IgD-negative memory B cell (primary cell): ENCODE data around the gene SARS2. TPM values are rescaled to one million over a fixed set of nuclear protein-coding genes. Genes with fewer than 3 reads are reported as not detected.
A peak's percentile ranks its signal among the peaks of the same experiment; 100 is the strongest.
"Not testable (repeated sequence)": the region's sequence is repeated elsewhere in the genome, so short reads cannot be mapped to it uniquely, and the experiment has no call there.

ENCODE experiments used
- H3K27ac Mint-ChIP-seq, 3 donors: one replicate each; pipeline ENCODE4 v1.8.0; 2020 to 2022; ENCODE audit warnings: mild to moderate bottlenecking in 3 of 3, mixed read lengths in 3 of 3, moderate library complexity in 1 of 3
- H3K27me3 Mint-ChIP-seq: one replicate; pipeline ENCODE4 v1.8.0; 2021; ENCODE audit warnings: mixed read lengths
- H3K36me3 Mint-ChIP-seq: one replicate; pipeline ENCODE4 v1.8.0; 2020; ENCODE audit warnings: mild to moderate bottlenecking, mixed read lengths
- H3K4me1 Mint-ChIP-seq, 3 donors: one replicate each; pipeline ENCODE4 v1.8.0; 2020 to 2022; ENCODE audit warnings: mixed read lengths in 3 of 3, mild to moderate bottlenecking in 1 of 3
- H3K4me3 Mint-ChIP-seq, 4 donors: one replicate each; pipeline ENCODE4 v1.8.0; 2020 to 2022; ENCODE audit warnings: mild to moderate bottlenecking in 4 of 4, mixed read lengths in 4 of 4, moderate library complexity in 3 of 4
- H3K9me3 Mint-ChIP-seq, 3 donors: one replicate each; pipeline ENCODE4 v1.8.0; 2020 to 2021; ENCODE audit warnings: mixed read lengths in 3 of 3, mild to moderate bottlenecking in 1 of 3
- polyA plus RNA-seq: library from polyadenylated mRNA; unstranded; fragments of 300-500 nt; fragmentation: Illumina TruSeq; gene quantifications from one replicate; pipeline ENCODE4 v1.2.3, GENCODE V29; 2021

The SARS2 gene, protein sequence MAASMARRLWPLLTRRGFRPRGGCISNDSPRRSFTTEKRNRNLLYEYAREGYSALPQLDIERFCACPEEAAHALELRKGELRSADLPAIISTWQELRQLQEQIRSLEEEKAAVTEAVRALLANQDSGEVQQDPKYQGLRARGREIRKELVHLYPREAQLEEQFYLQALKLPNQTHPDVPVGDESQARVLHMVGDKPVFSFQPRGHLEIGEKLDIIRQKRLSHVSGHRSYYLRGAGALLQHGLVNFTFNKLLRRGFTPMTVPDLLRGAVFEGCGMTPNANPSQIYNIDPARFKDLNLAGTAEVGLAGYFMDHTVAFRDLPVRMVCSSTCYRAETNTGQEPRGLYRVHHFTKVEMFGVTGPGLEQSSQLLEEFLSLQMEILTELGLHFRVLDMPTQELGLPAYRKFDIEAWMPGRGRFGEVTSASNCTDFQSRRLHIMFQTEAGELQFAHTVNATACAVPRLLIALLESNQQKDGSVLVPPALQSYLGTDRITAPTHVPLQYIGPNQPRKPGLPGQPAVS
- 21.7 TPM for polyA plus RNA-seq

DNA sequence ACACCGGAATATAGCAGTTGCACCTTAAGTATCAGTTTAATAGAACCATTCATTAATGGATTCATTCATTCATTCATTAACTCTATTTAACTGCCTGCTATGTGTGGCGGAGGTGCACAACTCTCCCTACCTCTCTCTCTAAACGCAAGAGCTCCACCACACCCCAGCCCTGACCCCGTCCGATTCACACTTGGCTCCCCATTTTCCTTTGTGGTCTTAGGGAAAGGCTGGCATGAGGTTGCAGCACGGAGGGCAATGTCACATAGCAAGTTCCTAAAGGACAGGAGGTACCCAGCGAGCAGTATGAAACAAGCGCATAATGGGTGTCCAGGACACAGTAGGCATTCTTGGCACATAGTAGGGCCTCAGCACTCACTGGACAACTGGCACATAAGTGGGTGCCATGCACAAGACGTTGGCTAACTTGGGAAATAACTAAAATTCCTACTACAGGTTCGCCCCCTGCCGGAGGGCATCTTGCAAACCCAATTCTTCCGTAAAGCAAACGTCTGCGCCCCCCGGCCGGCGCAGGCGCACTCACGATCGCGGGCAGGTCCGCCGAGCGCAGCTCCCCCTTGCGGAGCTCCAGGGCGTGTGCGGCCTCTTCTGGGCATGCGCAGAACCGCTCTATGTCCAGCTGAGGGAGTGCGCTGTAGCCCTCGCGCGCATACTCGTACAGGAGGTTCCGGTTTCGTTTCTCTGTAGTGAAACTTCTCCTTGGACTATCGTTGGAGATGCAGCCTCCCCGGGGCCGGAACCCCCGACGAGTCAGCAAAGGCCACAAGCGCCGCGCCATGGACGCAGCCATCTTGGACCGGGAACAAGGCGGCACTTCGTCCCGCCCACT lies at the start of gene SARS2:
Gene SARS2, minus strand, starts transcription at position 835 of the 847 bp plus-strand sequence. Its CDS starts 27 bp downstream, at position 808.
- Mint-ChIP-seq H3K36me3 (peaks cover 4% of the 10 kb centered on the region), H3K4me1 (peaks cover 17 to 22% (median 20%) of the 10 kb centered on the region in 3 donors), H3K9me3 (no peaks in the 10 kb centered on the region)

DNA sequence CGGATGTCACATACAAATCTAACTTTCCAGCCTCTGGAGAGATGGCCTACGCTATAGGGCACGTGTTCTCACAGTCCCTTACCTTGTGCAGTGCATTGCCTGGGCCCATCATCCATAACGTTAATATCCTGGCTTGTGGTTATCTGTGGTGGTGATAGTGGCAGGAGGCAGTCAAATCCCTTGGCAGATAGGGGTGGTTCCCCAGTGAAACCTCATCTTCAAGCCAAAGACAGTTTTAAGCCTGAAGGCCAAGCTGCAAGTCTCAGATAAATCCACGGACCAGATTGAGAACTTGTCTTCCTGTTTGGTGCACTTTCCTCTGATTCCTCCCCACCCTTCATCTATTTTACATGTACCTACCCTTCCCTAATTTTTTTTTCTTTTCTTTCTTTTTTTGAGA lies 49.2 kb upstream of the SARS2 start:
- H3K4me1 Mint-ChIP-seq: peaks cover 3 to 11% (median 4%) of the 10 kb centered on the region in 3 donors
- no peak overlapping the region for H3K27ac Mint-ChIP-seq
- H3K4me3 Mint-ChIP-seq: no peak overlapping the region
- H3K9me3 Mint-ChIP-seq: peaks cover 0 to 7% (median 3%) of the 10 kb centered on the region in 3 donors
- H3K27me3 Mint-ChIP-seq: peaks cover 23% of the 10 kb centered on the region
- peaks cover 7% of the 10 kb centered on the region for H3K36me3 Mint-ChIP-seq

More for the DNA sequence above, at the start of gene SARS2:
- peak within 1 kb of the TSS; percentile 93 to 100 (median 98) for H3K4me3 Mint-ChIP-seq
- H3K27ac Mint-ChIP-seq: peak within 1 kb of the TSS; percentile 89 to 99 (median 97)
- H3K27me3 Mint-ChIP-seq: no peaks in the 10 kb centered on the region

DNA sequence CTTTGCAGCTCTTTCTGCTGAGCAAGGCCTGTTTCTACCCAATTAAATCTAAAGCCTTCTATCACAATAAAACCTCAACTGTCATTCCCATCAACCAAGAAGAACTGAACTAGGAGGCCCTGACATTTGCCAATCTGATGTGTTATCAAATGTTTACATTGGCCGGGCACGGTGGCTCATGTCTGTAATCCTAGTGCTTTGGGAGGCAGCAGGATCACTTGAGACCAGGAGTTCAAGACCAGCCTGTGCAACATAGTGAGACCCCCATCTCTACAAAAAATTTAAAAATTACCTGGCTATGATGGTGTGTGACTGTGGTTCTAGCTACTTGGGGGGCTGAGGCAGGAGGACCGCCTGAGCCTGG lies 47.7 kb upstream of the SARS2 start:
- H3K4me3 Mint-ChIP-seq: no peak overlapping the region
- H3K9me3 Mint-ChIP-seq: peaks cover 0 to 6% (median 3%) of the 10 kb centered on the region in 3 donors
- H3K27ac Mint-ChIP-seq: no peak overlapping the region
- peaks cover 7% of the 10 kb centered on the region for H3K36me3 Mint-ChIP-seq
- peaks cover 7 to 12% (median 8%) of the 10 kb centered on the region in 3 donors for H3K4me1 Mint-ChIP-seq
- peaks cover 27% of the 10 kb centered on the region for H3K27me3 Mint-ChIP-seq

DNA sequence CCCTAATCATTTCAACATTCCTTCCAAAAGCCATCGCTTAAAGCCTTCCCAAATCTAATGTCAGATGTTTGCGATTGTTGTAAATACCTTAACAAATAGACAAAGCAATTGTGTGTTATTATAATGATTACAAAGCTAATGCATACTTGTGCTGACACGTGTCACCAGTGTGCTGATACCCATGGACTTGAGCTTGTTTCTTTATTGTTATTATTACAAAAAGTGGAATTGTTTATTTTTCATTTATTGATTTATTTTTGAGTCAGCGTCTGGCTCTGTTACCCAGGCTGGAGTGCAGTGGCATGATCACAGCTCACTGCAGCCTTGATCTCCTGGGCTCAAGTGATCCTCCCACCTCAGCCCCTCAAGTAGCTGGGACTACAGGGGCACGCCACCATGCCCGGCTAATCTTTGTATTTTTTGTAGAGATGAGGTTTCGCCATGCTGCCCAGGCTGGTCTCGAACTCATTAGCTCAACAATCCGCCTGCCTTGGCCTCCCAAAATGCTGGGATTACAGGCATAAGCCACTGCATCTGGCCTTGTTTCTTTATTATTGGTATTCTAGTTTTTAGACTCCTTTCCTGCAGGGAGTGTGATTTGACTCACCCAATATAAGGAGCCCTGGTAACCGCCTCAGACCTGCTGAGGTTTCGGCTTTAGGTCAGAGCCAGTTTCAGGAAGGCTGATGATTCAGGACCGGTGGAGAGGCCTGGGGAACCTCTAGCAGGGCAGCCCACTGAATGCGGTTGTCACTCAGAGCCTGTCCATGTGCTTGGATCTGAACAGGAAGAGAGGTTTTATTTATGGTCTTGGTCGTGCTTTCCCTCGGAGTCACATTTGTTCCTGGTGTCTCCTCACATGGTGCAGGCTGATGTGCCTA lies 47.1 kb upstream of the SARS2 start:
- Mint-ChIP-seq H3K27ac (no peak overlapping the region), H3K36me3 (peaks cover 7% of the 10 kb centered on the region), H3K9me3 (peaks cover 0 to 6% (median 3%) of the 10 kb centered on the region in 3 donors), H3K4me1 (peaks cover 7 to 12% (median 8%) of the 10 kb centered on the region in 3 donors), H3K4me3 (no peak overlapping the region), H3K27me3 (peaks cover 27% of the 10 kb centered on the region)

DNA sequence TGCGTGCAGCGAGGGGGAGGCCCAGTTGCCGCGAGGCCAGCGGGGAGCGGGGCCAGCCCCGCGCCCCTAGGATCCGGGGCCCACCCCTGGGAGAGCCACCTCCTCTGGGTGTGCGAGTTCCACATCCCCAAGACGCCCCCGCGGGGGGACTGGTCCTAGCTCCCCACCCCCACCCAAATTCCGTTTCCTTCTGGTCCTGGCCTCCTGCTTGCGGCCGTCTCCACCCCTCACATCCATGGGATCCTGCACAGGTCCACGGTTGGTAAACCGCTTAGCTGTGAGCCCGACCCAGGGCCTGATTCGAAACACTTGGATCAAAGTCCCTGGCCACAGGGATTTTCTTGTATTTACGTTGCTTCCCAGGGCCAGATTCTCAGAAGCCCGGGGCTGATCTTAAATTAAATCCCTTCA lies 45.3 kb upstream of the SARS2 start:
- H3K27ac Mint-ChIP-seq: no peak overlapping the region
- H3K27me3 Mint-ChIP-seq: peaks cover 27% of the 10 kb centered on the region
- H3K4me3 Mint-ChIP-seq: peak overlapping the region in 3 of 4 donors; percentile 63 to 87 (median 75)
- H3K36me3 Mint-ChIP-seq: peaks cover 7% of the 10 kb centered on the region
- peaks cover 0 to 6% (median 3%) of the 10 kb centered on the region in 3 donors for H3K9me3 Mint-ChIP-seq
- peaks cover 7 to 12% (median 8%) of the 10 kb centered on the region in 3 donors for H3K4me1 Mint-ChIP-seq

DNA sequence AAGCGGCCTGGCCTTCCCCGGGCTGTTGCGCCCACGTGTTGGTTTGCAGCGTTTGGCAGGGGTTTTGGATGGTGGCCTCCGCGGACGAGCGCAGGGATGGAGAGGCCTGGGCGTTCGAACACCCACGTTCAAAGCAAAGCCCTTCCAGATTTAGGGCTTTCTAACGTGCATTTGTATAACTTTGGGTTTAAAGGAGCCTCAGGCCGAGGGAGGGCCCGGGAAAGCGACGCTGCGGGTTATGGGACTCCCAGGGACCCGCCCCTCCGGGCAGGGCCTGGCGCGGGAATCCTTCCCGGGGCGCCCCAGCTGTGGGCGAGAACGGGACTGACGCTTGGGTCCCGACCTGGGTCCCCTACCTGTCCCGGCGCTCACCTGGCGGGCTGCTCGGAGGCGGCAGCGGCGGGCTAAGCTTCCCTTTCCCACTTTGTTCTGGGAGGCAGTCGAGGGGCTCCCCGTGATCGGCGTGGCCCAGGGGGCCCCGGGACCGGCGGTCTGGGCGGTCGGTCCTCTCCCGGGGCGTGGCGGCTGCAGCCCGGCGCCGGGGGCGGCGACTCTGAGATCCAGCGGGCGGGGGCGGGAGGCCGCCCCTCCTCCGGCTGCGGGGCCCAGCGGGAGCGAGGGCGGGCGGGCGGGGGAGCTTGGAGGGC lies 44.8 kb upstream of the SARS2 start, which contains the start of gene FBXO17:
Gene FBXO17, minus strand, starts transcription at position 529 of the 647 bp plus-strand sequence. CDS start 25,423 bp downstream, outside the sequence.
- Mint-ChIP-seq H3K9me3 (peaks cover 0 to 4% (median 0%) of the 10 kb centered on the region in 3 donors), H3K4me1 (peaks cover 6 to 12% (median 8%) of the 10 kb centered on the region in 3 donors), H3K27me3 (peaks cover 23% of the 10 kb centered on the region), H3K36me3 (peaks cover 5% of the 10 kb centered on the region), H3K27ac (peak within 1 kb of the TSS in 1 of 3 donors; percentile 23), H3K4me3 (peak within 1 kb of the TSS in 3 of 4 donors; percentile 63 to 90 (median 86))

DNA sequence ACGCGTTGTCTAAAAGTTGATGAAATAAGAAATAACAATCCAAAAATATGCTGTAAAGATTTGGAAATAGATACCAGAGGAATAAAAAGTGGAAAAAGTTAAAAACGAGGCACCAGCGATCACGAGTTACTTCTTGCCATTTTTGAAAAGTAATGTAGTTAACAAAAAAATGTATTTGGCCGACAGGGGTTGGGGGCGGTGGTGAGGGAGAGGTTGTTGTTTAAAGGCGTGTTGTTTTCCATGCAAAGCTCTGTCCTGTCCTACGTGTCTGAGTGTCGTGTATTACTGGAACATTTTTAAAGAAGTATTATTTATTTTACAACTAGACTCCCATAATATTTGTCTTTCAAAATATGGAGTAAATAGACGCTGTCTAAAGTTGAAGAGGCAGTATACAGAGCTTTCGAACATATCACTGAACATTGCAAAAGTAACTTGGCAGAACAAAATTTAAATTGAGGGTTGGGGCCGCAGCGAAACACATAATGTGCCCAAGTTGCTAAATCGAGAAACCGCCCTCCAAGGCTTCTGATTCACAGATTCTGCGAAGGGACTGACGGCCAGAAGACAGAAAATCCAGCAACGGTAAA lies 44.2 kb upstream of the SARS2 start:
- Mint-ChIP-seq H3K27ac (peak overlapping the region in 1 of 3 donors; percentile 23), H3K9me3 (peaks cover 0 to 2% (median 0%) of the 10 kb centered on the region in 3 donors), H3K4me3 (peak overlapping the region in 1 of 4 donors; percentile 90), H3K36me3 (peaks cover 3% of the 10 kb centered on the region), H3K27me3 (peaks cover 23% of the 10 kb centered on the region), H3K4me1 (peaks cover 6 to 12% (median 8%) of the 10 kb centered on the region in 3 donors)

DNA sequence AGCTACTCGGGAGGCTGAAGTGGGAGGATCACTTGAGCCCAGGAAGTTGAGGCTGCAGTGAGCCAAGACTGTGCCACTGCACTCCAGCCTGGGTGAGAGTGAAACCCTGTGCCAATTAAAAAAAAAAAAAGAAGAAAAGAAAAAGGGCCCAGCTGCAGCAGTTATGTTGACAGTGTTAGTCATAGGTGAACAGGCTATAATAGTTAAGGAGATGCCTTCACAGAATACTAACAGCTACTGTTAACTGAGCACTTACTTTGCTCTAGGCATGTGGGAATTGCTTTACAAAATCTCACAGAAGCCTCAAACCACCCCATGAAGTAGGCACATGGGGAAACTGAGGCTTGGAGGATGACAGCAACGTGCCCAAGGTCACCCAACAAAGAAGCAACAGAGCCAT lies 41.1 kb upstream of the SARS2 start:
- Mint-ChIP-seq H3K27ac (no peak overlapping the region), H3K36me3 (peaks cover 3% of the 10 kb centered on the region), H3K4me3 (no peak overlapping the region), H3K27me3 (peaks cover 19% of the 10 kb centered on the region), H3K4me1 (peaks cover 6 to 10% (median 8%) of the 10 kb centered on the region in 3 donors), H3K9me3 (no peaks in the 10 kb centered on the region)

DNA sequence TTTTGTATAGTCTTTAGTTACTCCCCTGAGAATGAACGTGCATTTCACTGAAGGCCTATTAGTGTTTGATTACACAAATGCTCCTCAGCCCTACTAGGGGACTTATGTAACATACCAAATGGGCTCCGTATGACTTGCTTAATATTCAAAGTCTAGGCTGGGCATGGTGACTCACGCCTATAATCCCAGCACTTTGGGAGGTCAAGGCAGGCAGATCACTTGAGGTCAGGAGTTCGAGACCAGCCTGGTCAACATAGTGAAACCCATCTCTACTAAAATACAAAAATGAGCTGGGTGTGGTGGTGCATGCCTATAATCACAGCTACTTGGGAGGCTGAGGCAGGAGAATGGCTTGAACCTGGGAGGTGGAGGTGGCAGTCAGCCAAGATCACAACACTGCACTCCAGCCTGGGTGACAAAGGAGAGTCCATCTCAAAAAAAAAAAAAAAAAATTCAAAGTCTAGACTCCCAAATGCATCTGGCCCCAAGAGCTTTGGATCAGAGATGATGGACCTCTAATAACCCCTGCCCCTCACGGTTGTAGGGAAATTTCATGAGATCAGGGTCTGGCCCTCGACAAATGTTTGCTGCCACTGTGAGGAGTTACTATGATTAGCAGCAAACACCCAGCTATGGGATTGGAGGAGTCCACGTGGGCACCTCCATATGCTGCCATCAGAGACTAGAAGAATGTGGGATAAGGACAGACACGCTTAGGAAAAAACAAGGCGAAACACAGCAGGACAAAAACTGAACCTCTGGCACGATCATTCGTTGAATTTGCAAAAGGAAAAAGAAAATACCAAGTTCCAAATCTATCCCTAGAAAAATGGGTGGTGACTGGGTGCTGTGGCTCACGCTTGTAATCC lies 40.3 kb upstream of the SARS2 start:
- H3K36me3 Mint-ChIP-seq: peaks cover 2% of the 10 kb centered on the region
- H3K27ac Mint-ChIP-seq: no peak overlapping the region
- peaks cover 4 to 8% (median 6%) of the 10 kb centered on the region in 3 donors for H3K4me1 Mint-ChIP-seq
- H3K9me3 Mint-ChIP-seq: no peaks in the 10 kb centered on the region
- H3K4me3 Mint-ChIP-seq: no peak overlapping the region
- H3K27me3 Mint-ChIP-seq: peaks cover 11% of the 10 kb centered on the region

DNA sequence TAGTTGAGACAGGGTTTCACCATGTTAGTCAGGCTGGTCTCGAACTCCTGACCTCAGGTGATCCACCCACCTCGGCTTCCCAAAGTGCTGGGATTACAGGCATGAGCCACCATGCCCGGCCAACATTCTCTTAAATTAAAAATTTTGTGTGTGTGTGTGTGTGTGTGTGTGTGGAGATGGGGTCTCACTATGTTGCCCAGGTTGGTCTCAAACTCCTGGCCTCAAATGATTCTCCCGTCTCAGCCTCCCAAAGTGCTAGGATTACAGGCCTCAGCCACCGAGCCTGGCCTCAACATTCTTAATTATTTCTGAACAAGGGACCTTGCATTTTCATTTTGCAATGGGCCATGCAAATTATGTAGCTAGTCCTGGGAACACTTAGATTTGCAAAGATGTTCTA lies 35.6 kb upstream of the SARS2 start:
- not testable (repeated sequence) for H3K27ac Mint-ChIP-seq, H3K9me3 Mint-ChIP-seq, H3K36me3 Mint-ChIP-seq, H3K4me3 Mint-ChIP-seq, H3K4me1 Mint-ChIP-seq
- H3K27me3 Mint-ChIP-seq: peaks cover 10% of the 10 kb centered on the region

DNA sequence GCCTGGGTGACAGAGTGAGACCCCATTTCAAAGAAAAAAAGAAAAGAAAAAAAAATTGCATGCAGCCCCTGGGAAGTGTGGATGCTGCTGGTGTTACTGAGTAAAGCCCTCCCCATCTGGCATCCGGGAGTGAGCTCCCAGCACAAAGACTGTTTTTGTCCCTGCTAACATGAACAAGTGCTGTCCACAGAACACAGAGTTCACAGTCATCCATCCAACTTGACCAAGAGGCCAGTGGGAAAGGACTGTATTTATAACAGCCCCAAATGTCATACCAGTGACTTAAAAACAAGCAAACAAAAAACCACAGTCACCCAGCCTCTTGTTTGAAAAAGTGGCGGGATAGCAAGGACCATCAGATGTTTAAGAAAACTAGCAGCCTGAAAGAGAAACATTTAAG lies 34.2 kb upstream of the SARS2 start:
- Mint-ChIP-seq H3K27ac (no peak overlapping the region), H3K9me3 (no peaks in the 10 kb centered on the region), H3K4me3 (no peak overlapping the region), H3K36me3 (no peaks in the 10 kb centered on the region), H3K27me3 (peaks cover 10% of the 10 kb centered on the region), H3K4me1 (peaks cover 0 to 4% (median 4%) of the 10 kb centered on the region in 3 donors)

DNA sequence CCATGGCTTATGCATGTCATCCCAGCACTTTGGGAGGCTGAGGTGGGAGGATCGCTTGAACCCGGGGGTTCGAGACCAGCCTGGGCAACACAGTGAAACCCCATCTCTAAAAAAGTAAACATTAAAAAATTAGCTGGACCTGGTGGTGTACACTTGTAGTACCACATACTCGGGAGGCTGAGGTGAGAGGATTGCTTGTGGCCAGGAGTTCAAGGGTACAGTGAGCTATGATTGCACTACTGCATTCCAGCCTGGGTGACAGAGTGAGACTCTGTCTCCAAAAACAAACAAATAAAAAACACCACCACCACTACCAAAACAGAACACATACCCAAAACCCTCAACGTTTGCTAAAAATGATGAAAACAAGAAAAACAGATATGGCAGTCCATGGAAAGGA lies 29.1 kb upstream of the SARS2 start:
- H3K27ac Mint-ChIP-seq: no peak overlapping the region
- no peaks in the 10 kb centered on the region for H3K9me3 Mint-ChIP-seq

More for the DNA sequence above, 29.1 kb upstream of the SARS2 start:
- Mint-ChIP-seq H3K4me3 (peak overlapping the region in 1 of 4 donors; percentile 17), H3K4me1 (peaks cover 0 to 4% (median 4%) of the 10 kb centered on the region in 3 donors), H3K36me3 (no peaks in the 10 kb centered on the region), H3K27me3 (peaks cover 6% of the 10 kb centered on the region)
